K562 (cell line): ENCODE data around the gene SPAG7. TPM values are rescaled to one million over a fixed set of nuclear protein-coding genes. Genes with fewer than 3 reads are reported as not detected.

ENCODE experiments used
- BRD9 ChIP-seq: fragments of 450-650 bp; IDR thresholded peaks from 2 replicates; pipeline ENCODE4 v1.6.1; 2018; ENCODE audit warnings: low read depth; ENCODE audit not compliant: partially characterized antibody
- ETV6 ChIP-seq, 3 experiments: fragments of 150-350 bp in 1 of 3; sonication (generic) in 1 of 3; formaldehyde crosslinking in 1 of 3; IDR thresholded peaks; 2 replicates each; pipeline versions ENCODE4 v1.6.1 to v1.8.0; 2014 to 2022; ENCODE audit warnings: borderline replicate concordance in 2 of 3, low read depth in 2 of 3, antibody characterized with exemption in 1 of 3, low read length in 1 of 3, mild to moderate bottlenecking in 1 of 3, missing genetic modification reagents in 1 of 3
- GTF2E2 ChIP-seq: fragments of 200-800 bp; sonication (Bioruptor generic); IDR thresholded peaks from 2 replicates; pipeline ENCODE4 v1.6.1; 2016; ENCODE audit warnings: missing genetic modification characterization, missing compliant biosample characterization
- HDAC8 ChIP-seq: fragments of 450-650 bp; IDR thresholded peaks from 2 replicates; pipeline ENCODE4 v1.6.1; 2016; ENCODE audit warnings: mild to moderate bottlenecking, missing genetic modification characterization, moderate library complexity, missing compliant biosample characterization
- HMG20A ChIP-seq: fragments of 450-650 bp; formaldehyde crosslinking; conservative IDR thresholded peaks from 2 replicates; pipeline ENCODE4 v1.4.0; 2020; ENCODE audit warnings: mild to moderate bottlenecking, mixed read lengths
- KDM2B ChIP-seq: fragments of 250-450 bp; sonication (Bioruptor Pico); IDR thresholded peaks from 2 replicates; pipeline ENCODE4 v1.8.0; 2021; ENCODE audit warnings: mild to moderate bottlenecking, moderate library complexity
- KDM4B ChIP-seq, 2 experiments: fragments of 450-650 bp in 1 of 2; sonication (generic) in 1 of 2; IDR thresholded peaks; 2 replicates each; pipeline ENCODE4 v1.6.1; 2016 to 2017; ENCODE audit warnings: borderline replicate concordance in 2 of 2, antibody characterized with exemption in 1 of 2, low read depth in 1 of 2, mild to moderate bottlenecking in 1 of 2
- MCM5 ChIP-seq: fragments of 450-650 bp; IDR thresholded peaks from 2 replicates; pipeline ENCODE4 v1.6.1; 2016; ENCODE audit warnings: low read depth
- NFATC3 ChIP-seq: fragments of 450-650 bp; IDR thresholded peaks from 2 replicates; pipeline ENCODE4 v1.6.1; 2017; ENCODE audit warnings: mild to moderate bottlenecking
- NR2F6 ChIP-seq: fragments of 450-650 bp; formaldehyde crosslinking; IDR thresholded peaks from 2 replicates; pipeline ENCODE4 v1.4.0; 2020; ENCODE audit warnings: mild to moderate bottlenecking
- PTTG1 ChIP-seq: fragments of 450-650 bp; IDR thresholded peaks from 2 replicates; pipeline ENCODE4 v1.6.1; 2016; ENCODE audit warnings: low read depth, mild to moderate bottlenecking, missing genetic modification characterization, missing compliant biosample characterization
- SMAD2 ChIP-seq: fragments of 150-350 bp; IDR thresholded peaks from 2 replicates; pipeline ENCODE4 v1.6.1; 2014; ENCODE audit warnings: low read depth, mild to moderate bottlenecking, low read length
- ZFP1 ChIP-seq: fragments of 450-650 bp; formaldehyde crosslinking; IDR thresholded peaks from 2 replicates; pipeline ENCODE4 v1.4.0; 2020; ENCODE audit warnings: mild to moderate bottlenecking, mixed read lengths
- ZNF644 ChIP-seq: fragments of 200-800 bp; sonication (Bioruptor generic); IDR thresholded peaks from 2 replicates; pipeline ENCODE4 v1.6.1; 2016; ENCODE audit warnings: low read depth, missing genetic modification characterization, missing compliant biosample characterization
- polyA plus RNA-seq, 8 experiments: library from polyadenylated mRNA; depleted of rRNA in 4 of 8; stranded (reverse) in 5 of 8; unstranded in 3 of 8; fragments of >200 nt; fragmentation: Nextera tagmentation in 2 of 8; fragmentation: Illumina TruSeq in 1 of 8; extraction: Ambion mirVana in 2 of 8; extraction: Trizol in 1 of 8; gene quantifications; 2 replicates each; pipeline versions ENCODE4 v1.2.1 to v1.2.3, GENCODE V29; 2011 to 2014; ENCODE audit warnings: inconsistent platforms in 1 of 8, missing spikeins in 1 of 8
- total RNA-seq, 7 experiments: library from RNA; depleted of rRNA in 6 of 7; stranded (reverse); fragments of >200 nt in 6 of 7; fragmentation: Illumina TruSeq in 2 of 7; extraction: Trizol in 2 of 7; gene quantifications; 2 replicates each; pipeline versions ENCODE4 v1.2.1 to v1.2.3, GENCODE V29; 2011 to 2021; ENCODE audit warnings: low replicate concordance in 1 of 7
- TF ChIP-seq, protein P1 (sequence below): fragments of 450-650 bp; formaldehyde crosslinking; IDR thresholded peaks from 2 replicates; pipeline ENCODE4 v1.4.0; 2020; ENCODE audit warnings: mild to moderate bottlenecking, moderate library complexity
- TF ChIP-seq, protein P2 (sequence below), 2 experiments: fragments of 450-650 bp; IDR thresholded peaks; 2 replicates each; pipeline ENCODE4 v1.6.1; 2016
- TF ChIP-seq, protein P3 (sequence below): fragments of 200-800 bp; sonication (Bioruptor generic); IDR thresholded peaks from 2 replicates; pipeline ENCODE4 v1.6.1; 2017; ENCODE audit warnings: missing genetic modification characterization, missing compliant biosample characterization
- TF ChIP-seq, protein P4 (sequence below), 2 experiments: fragments of 450-650 bp; IDR thresholded peaks; 2 replicates each; pipeline ENCODE4 v1.6.1; 2018; ENCODE audit warnings: mild to moderate bottlenecking in 2 of 2, low read depth in 1 of 2; ENCODE audit not compliant: partially characterized antibody in 2 of 2

SPAG7 gene
- total and polyA plus RNA-seq, 9 of the 15 experiments (the other 6 are each of a cell fraction or from before 2014, with no cell fraction given), result 5.6 to 53.5 (median 36.3) TPM

DNA sequence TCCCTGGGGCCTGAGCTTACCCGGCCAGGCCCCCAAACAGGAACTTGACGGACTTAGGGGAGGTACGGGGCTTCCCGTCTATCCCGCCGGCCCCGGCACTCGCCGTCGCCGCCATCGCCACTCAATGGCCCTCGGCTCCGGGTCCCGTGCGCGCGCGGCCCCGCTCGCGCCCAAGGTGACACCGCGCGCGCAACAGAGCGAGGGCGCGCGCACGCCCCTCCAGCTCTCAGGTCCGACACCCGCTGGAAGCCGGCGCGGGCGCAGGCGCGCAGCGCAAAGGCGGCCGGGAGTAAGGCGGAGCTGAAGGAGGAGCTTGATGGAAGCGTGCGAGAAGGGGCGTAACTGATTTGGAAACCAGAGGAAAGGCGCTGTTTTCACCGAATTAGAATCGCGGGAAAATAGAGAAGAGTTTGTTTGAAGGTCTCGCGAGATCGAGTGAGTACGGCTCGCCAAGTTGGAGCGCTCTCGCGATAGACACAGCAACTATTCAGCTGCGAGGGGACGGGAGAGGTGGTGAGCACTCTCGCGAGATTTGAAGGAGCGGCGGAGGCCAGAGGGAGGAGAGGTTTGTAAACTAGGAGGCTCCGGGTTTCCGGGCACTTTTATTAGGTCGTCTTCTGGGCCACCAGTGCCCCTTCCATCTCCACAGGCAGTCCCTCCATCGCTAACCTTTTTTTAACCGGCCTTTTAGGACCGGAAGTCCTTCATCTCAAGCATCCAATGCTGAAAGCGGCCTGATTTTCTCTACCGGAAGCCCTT is 27.6 kb downstream of the SPAG7 start, which contains the start of the genes RNF167 and SLC25A11 (continued):
- TF ChIP-seq, protein P1, sequence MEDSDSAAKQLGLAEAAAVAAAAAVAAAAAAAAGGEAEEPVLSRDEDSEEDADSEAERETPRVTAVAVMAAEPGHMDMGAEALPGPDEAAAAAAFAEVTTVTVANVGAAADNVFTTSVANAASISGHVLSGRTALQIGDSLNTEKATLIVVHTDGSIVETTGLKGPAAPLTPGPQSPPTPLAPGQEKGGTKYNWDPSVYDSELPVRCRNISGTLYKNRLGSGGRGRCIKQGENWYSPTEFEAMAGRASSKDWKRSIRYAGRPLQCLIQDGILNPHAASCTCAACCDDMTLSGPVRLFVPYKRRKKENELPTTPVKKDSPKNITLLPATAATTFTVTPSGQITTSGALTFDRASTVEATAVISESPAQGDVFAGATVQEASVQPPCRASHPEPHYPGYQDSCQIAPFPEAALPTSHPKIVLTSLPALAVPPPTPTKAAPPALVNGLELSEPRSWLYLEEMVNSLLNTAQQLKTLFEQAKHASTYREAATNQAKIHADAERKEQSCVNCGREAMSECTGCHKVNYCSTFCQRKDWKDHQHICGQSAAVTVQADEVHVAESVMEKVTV (CRISPR knock-in tag), result no peak
- TF ChIP-seq, protein P2, sequence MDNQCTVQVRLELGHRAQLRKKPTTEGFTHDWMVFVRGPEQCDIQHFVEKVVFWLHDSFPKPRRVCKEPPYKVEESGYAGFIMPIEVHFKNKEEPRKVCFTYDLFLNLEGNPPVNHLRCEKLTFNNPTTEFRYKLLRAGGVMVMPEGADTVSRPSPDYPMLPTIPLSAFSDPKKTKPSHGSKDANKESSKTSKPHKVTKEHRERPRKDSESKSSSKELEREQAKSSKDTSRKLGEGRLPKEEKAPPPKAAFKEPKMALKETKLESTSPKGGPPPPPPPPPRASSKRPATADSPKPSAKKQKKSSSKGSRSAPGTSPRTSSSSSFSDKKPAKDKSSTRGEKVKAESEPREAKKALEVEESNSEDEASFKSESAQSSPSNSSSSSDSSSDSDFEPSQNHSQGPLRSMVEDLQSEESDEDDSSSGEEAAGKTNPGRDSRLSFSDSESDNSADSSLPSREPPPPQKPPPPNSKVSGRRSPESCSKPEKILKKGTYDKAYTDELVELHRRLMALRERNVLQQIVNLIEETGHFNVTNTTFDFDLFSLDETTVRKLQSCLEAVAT (IDR thresholded peaks at IDR 0.05), result no peak
- no peak for TF ChIP-seq ZFP1 (CRISPR knock-in tag)
- TF ChIP-seq NR2F6 (CRISPR knock-in tag), result no peak
- TF ChIP-seq KDM2B, result no peak
- TF ChIP-seq NFATC3, result no peak
- TF ChIP-seq, protein P3, sequence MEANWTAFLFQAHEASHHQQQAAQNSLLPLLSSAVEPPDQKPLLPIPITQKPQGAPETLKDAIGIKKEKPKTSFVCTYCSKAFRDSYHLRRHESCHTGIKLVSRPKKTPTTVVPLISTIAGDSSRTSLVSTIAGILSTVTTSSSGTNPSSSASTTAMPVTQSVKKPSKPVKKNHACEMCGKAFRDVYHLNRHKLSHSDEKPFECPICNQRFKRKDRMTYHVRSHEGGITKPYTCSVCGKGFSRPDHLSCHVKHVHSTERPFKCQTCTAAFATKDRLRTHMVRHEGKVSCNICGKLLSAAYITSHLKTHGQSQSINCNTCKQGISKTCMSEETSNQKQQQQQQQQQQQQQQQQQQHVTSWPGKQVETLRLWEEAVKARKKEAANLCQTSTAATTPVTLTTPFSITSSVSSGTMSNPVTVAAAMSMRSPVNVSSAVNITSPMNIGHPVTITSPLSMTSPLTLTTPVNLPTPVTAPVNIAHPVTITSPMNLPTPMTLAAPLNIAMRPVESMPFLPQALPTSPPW (CRISPR knock-in tag), result peak; percentile 50; the same call in 1 of the 2 replicates
- TF ChIP-seq MCM5, result no peak
- TF ChIP-seq ZNF644, result peak; percentile 66; the same call in 1 of the 2 replicates
- TF ChIP-seq HDAC8 (tag), result 0 out of 2 replicates have a peak, but pooled peaks have one; percentile 43
- no peak for TF ChIP-seq KDM4B (IDR thresholded peaks at IDR 0.05; ENCODE audit: borderline replicate concordance in 2 of 2, low read depth in 1 of 2)
- TF ChIP-seq BRD9, result no peak
- no peak for TF ChIP-seq ETV6 (IDR thresholded peaks at IDR 0.05; ENCODE audit: borderline replicate concordance in 1 of 2, low read depth in 2 of 2, low read length in 1 of 2)
- no peak for TF ChIP-seq ETV6 (CRISPR knock-in tag; IDR thresholded peaks at IDR 0.05; ENCODE audit: borderline replicate concordance)
- no peak for TF ChIP-seq HMG20A (CRISPR knock-in tag)
- TF ChIP-seq, protein P4, sequence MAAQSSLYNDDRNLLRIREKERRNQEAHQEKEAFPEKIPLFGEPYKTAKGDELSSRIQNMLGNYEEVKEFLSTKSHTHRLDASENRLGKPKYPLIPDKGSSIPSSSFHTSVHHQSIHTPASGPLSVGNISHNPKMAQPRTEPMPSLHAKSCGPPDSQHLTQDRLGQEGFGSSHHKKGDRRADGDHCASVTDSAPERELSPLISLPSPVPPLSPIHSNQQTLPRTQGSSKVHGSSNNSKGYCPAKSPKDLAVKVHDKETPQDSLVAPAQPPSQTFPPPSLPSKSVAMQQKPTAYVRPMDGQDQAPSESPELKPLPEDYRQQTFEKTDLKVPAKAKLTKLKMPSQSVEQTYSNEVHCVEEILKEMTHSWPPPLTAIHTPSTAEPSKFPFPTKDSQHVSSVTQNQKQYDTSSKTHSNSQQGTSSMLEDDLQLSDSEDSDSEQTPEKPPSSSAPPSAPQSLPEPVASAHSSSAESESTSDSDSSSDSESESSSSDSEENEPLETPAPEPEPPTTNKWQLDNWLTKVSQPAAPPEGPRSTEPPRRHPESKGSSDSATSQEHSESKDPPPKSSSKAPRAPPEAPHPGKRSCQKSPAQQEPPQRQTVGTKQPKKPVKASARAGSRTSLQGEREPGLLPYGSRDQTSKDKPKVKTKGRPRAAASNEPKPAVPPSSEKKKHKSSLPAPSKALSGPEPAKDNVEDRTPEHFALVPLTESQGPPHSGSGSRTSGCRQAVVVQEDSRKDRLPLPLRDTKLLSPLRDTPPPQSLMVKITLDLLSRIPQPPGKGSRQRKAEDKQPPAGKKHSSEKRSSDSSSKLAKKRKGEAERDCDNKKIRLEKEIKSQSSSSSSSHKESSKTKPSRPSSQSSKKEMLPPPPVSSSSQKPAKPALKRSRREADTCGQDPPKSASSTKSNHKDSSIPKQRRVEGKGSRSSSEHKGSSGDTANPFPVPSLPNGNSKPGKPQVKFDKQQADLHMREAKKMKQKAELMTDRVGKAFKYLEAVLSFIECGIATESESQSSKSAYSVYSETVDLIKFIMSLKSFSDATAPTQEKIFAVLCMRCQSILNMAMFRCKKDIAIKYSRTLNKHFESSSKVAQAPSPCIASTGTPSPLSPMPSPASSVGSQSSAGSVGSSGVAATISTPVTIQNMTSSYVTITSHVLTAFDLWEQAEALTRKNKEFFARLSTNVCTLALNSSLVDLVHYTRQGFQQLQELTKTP (IDR thresholded peaks at IDR 0.05; ENCODE audit: low read depth in 1 of 2, partially characterized antibody in 2 of 2), result no peak
- TF ChIP-seq GTF2E2 (tag), result peak; percentile 46; the same call in 1 of the 2 replicates
- TF ChIP-seq SMAD2, result no peak
- no peak for TF ChIP-seq PTTG1 (tag)
